Measurements from ENCODE around the gene CNN2. TPM values are rescaled to one million over a fixed set of nuclear protein-coding genes. Genes with fewer than 3 reads are reported as not detected.

The CNN2 gene
- total and polyA plus RNA-seq, 2 donors from 2014 or later: 64.1 to 131 TPM

- peak overlapping the region; percentile 73 to 78 for H3K27ac ChIP-seq (ENCODE audit: low read depth in 2 of 2, low read length in 2 of 2)
- no peak overlapping the region for H3K4me3 ChIP-seq (ENCODE audit: low read length in 3 of 3)
- no peaks in the 10 kb centered on the region for H3K27me3 ChIP-seq (ENCODE audit: control insufficient read depth, insufficient read depth, low read length)
- no peaks in the 10 kb centered on the region for H3K36me3 ChIP-seq (ENCODE audit: control insufficient read depth in 2 of 3, insufficient read depth in 3 of 3, low read length in 3 of 3)
- TF ChIP-seq CTCF (IDR thresholded peaks at IDR 0.05; ENCODE audit: borderline replicate concordance, extremely low read depth, insufficient read depth): no peak
- intact Hi-C loops (cut with DNase I): no loop called here
- peak in 3 of 5 donors; percentile 65 to 78 (median 66) for DNase-seq
- no peaks in the 10 kb centered on the region for H3K9me3 ChIP-seq (ENCODE audit: control insufficient read depth in 2 of 3, insufficient read depth in 1 of 3, low read length in 3 of 3)
- no peak for FAIRE-seq
- no peak overlapping the region for H3K9ac ChIP-seq (ENCODE audit: low read length in 3 of 3)
- H3K4me1 ChIP-seq (ENCODE audit: control insufficient read depth in 2 of 3, insufficient read depth in 2 of 3, low read depth in 1 of 3, low read length in 3 of 3): peaks cover 0 to 17% (median 12%) of the 10 kb centered on the region in 3 donors
Observed at GRCh38 chr19:979318-979741, 47.1 kb upstream of the CNN2 start.

- FAIRE-seq (no peak), DNase-seq (peak in 4 of 5 donors; percentile 65 to 93 (median 78))
- Histone ChIP-seq H3K9ac (ENCODE audit: low read length in 3 of 3) (peak overlapping the region in 1 of 3 donors; percentile 34), H3K27me3 (ENCODE audit: control insufficient read depth, insufficient read depth, low read length) (no peaks in the 10 kb centered on the region), H3K36me3 (ENCODE audit: control insufficient read depth in 2 of 3, insufficient read depth in 3 of 3, low read length in 3 of 3) (no peaks in the 10 kb centered on the region), H3K4me1 (ENCODE audit: control insufficient read depth in 2 of 3, insufficient read depth in 2 of 3, low read depth in 1 of 3, low read length in 3 of 3) (peaks cover 0 to 21% (median 16%) of the 10 kb centered on the region in 3 donors), H3K27ac (ENCODE audit: low read depth in 2 of 2, low read length in 2 of 2) (peak overlapping the region; percentile 85 to 90), H3K9me3 (ENCODE audit: control insufficient read depth in 2 of 3, insufficient read depth in 1 of 3, low read length in 3 of 3) (no peaks in the 10 kb centered on the region), H3K4me3 (ENCODE audit: low read length in 3 of 3) (no peak overlapping the region)
- TF ChIP-seq CTCF (IDR thresholded peaks at IDR 0.05; ENCODE audit: borderline replicate concordance, extremely low read depth, insufficient read depth): no peak
- intact Hi-C loops (cut with DNase I): loop anchor here (5.0 kb wide), 1 partner anchor 53 kb away; the partner anchor contains the start of gene ARID3A
Observed at GRCh38 chr19:980133-980998, 46.0 kb upstream of the CNN2 start.

GRCh38 chr19:982567-983170 lies 43.7 kb upstream of the CNN2 start:
- peak; percentile 99 for TF ChIP-seq CTCF (IDR thresholded peaks at IDR 0.05; ENCODE audit: borderline replicate concordance, extremely low read depth, insufficient read depth)
- Histone ChIP-seq H3K9ac (ENCODE audit: low read length in 3 of 3) (no peak overlapping the region), H3K9me3 (ENCODE audit: control insufficient read depth in 2 of 3, insufficient read depth in 1 of 3, low read length in 3 of 3) (no peaks in the 10 kb centered on the region), H3K4me1 (ENCODE audit: control insufficient read depth in 2 of 3, insufficient read depth in 2 of 3, low read depth in 1 of 3, low read length in 3 of 3) (peaks cover 0 to 21% (median 16%) of the 10 kb centered on the region in 3 donors), H3K27ac (ENCODE audit: low read depth in 2 of 2, low read length in 2 of 2) (peak overlapping the region in 1 of 2 donors; percentile 14), H3K36me3 (ENCODE audit: control insufficient read depth in 2 of 3, insufficient read depth in 3 of 3, low read length in 3 of 3) (peaks cover 0 to 9% (median 0%) of the 10 kb centered on the region in 3 donors), H3K27me3 (ENCODE audit: control insufficient read depth, insufficient read depth, low read length) (no peaks in the 10 kb centered on the region), H3K4me3 (ENCODE audit: low read length in 3 of 3) (peak overlapping the region in 1 of 3 donors; percentile 49)
- intact Hi-C loops (cut with DNase I): loop anchor here (5.0 kb wide), 1 partner anchor 55 kb away; the partner anchor contains the start of gene ARID3A
- FAIRE-seq (no peak), DNase-seq (peak; percentile 80 to 88 (median 85))

Measured in kidney (tissue), 14 donors.